GM19468 (cell line): Measurements from ENCODE around the gene DTWD1.
"Not testable (repeated sequence)": the region's sequence is repeated elsewhere in the genome, so short reads cannot be mapped to it uniquely, and the experiment has no call there.

ENCODE experiments used
- ATAC-seq: cut with Tn5 transposase; IDR thresholded peaks from one replicate; pipeline ENCODE4 v1.9.1; 2021; ENCODE audit warnings: mild to moderate bottlenecking, moderate library complexity, moderate number of reproducible peaks; ENCODE audit not compliant: unreplicated experiment; ENCODE audit errors: extremely low read depth

Gene DTWD1

DNA sequence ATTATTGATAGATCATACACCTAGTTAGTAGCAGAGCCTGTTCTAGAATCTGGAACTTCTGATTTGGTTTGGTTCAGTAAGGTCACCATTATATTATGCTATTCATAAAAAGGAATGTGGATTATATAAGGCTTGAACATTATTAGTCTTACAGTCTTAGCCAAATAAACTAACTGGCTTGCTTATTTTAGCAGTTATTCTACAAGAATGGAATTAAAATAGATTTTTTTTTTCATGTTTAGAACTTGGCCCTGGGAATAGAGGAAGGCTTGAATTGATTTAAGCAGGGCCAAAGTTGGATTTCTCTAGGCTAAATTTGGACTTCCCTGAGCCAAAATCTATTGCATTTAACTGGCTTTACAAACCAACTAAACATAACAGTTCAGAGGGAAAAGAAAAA lies 24.4 kb downstream of the DTWD1 start:
- ATAC-seq, result no peak

DNA sequence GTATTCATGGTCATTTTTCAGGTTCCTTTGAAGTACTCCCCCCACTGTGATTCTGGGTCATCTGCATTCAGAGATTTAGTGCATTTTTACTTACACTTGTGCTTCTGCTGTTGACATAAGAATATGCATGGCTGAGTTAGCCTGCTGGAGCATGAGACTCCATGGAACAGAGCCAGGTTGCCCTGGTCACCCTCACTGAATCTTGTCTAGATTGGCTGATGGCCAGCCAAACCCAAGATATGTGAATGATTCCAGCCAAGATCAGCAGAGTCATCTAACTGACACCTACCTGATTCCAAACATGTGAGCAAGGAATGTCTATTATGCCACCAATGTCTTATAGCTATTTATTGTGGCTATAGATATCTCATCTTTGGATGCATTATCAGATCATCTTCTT lies 25.1 kb downstream of the DTWD1 start:
- no peak for ATAC-seq

DNA sequence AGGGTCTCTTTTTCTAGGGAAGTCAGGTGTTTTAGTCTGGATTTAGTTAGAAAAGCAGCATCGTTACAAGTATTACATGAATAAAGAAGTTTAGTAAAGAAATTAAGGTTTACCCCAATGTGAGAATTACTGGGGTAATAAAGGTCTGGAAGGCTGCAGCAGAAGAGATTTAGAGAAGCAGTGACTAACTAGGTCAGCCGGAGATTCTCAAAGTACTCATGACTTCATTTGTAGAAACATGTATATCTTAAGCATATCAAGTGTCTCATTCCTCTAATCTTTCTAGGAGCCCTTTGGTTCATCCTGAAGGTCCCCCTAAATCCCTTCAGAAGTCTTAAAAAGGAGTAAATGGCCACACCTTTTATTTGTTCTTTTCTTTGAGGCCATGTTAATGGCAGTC lies 26.0 kb downstream of the DTWD1 start:
- no peak for ATAC-seq

DNA sequence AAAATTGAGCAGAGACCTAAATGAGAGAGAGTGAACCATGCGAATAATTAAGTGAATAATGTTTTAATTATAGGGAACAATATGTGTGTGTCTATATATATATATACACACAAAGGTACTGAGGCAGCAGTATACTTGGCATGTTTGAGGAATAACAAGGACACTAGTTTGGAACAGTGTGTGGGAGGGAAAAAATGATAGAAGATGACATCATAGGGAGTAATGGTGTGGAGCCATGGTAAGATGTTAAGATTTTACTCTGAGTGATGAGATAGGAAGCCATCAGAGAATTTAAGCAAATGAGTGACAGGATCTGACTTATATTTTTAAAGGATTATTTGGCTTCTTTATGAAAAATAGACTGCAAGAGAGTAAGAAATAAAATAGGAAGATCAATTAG lies 29.1 kb downstream of the DTWD1 start:
- no peak for ATAC-seq

DNA sequence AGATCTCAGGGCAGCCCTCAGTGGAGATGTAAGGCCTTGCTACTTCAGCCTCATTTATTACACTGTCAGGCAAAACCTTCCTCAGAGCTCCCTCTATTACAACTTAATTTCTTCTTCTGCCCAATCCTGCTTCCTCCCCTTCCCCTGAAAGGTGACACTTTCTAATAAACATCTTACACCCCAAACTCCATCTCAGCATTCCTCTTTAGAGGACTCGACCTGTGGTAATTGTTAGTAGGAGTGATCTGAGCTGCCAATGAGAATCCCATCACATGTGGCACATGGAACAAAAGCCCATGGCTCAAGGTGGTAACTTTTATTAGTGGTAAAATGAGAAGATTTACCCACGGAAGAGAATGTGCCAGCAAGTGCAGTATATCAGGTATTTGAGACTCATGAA lies 29.8 kb downstream of the DTWD1 start:
- ATAC-seq, result no peak

DNA sequence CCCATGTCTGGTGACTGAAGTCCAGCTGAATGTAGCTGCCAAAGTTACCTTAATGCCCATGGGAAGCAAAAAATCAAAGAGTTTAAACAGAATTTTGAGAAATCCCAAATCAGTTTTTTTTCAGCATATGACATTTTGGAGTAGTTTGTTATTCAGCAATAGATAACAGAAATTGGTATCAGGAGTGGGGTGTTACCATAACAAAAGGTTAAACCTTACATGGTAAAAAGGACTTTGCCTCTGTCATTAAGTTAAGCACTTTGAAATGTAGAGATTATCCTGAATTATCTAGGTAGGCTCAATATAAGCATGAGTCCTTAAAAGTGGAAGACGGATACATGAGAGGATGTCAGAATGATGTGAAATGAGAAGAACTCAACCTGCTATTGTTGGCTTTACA lies 32.1 kb downstream of the DTWD1 start:
- ATAC-seq, result no peak

DNA sequence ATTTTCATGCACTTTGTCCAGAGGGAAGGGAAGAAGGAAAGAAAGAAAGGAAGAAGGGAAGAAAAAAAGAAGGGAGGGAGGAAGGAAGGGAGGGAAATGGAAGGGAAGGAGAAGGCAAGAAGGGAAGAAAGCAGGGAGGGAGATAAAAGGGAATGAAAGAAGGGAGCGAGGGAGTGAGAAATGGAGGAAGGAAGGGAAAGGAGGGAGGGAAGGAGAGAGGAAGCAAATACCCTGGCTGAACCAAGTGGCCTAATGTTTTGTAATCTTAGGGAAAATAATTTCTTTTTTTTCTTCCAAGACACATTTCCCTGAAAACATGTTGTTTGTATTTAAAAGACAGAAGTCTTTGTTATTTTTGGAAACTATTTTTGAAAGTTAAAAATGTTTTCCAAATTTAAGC lies 35.9 kb downstream of the DTWD1 start:
- no peak for ATAC-seq

DNA sequence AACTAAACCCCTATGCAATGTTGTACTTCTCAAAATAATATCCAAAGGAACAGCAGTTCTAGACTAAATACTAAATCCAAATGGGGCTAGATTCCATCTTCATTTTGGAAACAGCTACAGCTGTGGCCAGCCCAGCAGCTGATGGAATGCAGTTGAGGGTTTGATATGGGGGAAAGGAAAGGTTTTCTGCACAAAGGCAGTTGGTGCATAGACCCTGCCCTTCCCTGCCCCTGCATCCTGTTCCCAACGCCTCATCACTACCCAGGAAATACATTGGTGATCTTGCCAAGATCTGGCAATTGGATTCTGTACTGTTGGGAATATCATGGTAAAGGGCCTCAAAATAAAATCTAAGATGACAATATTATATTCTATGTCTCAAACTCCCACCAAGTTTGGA lies 43.9 kb downstream of the DTWD1 start:
- no peak for ATAC-seq

DNA sequence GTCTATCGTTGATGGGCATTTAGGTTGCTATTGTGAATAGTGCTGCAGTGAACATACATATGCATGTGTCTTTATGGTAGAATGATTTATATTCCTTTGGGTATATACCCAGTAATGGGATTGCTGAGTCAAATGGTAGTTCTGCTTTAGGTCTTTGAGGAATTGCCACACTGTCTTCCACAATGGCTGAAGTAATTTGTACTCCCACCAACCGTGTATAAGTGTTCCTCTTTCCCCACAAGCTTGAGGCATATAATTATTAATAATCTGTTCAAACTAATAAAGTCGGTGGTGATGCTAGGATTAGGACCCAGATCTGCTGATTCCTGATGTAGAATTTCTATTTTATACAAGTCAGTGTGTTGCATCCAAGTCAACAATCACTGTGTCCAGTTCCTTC lies 45.6 kb downstream of the DTWD1 start:
- not testable (repeated sequence) for ATAC-seq

DNA sequence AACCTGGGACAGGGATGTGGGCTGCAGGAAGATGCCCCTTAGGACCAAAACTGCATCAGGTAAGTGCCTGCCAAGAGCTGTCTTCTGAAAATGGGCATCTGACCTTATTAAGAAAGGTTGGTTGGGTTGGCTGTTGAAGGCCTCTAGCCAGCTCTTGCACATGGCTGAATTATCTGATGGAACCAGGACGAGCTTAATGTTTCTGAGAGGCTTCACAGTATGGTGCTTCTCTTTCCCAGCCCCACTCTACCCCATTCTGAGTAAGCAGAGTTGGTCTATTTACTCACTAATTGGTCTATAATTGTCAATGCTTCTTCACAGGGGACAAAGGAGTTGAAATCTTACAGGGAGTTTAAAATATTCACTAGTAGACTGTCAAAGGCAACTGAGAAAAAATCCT lies 48.4 kb downstream of the DTWD1 start:
- ATAC-seq, result no peak

DNA sequence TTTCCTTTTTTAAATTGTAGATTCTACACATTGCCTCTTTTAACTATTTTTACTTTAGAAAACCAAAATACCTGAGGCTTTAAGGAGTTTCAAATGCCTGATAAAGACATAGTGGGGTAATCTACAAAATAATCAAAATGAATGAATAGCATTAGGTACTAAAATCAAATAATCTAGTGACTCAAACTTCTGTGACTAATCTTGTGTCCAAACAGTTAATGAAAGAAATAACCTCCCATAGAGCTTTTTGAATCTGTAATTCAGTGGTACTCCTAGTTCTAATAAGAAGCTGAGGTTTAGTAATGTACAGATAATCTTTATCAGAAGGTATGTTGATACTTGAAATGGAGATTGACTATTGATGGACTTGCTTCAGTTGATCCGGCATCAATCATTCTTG lies 53.0 kb downstream of the DTWD1 start:
- ATAC-seq, result no peak

DNA sequence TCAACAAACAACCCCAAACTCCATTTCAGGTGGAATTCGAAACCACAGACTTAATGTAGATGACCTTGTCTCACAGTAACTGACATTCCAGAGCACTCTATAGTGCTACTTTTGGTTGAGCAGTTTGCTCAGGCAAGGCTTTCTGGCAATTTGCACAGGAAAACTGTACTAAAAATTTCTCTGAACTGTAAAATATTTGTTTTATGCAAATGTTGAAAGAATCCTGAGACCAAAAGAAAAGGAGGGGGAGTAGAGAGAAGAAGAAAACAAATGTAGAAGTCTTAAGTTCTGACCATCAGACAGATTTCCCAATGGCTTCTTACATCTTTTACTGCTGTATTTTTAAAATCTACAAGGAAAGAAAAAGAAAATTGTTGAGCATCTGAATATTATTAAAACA lies 53.5 kb downstream of the DTWD1 start:
- ATAC-seq, result no peak

DNA sequence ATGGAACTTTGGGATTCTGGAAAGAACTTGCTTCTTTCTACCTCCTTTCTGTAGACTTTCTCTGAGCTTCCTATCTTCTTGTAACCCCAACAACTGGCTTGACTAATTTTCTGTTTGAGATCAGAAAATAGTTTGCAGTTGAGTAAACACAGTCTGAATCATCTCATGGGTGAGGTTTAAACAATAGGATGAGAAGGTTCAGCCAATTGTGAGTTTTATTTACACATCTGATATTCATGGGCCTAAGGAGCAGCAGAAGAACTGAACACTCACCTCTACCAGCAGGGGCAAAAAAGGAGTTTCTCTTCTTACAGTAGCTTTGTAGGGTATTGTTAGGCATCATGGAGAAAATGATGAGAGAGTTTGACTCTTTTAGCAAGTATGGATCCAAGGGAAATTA lies 54.2 kb downstream of the DTWD1 start:
- ATAC-seq, result no peak

DNA sequence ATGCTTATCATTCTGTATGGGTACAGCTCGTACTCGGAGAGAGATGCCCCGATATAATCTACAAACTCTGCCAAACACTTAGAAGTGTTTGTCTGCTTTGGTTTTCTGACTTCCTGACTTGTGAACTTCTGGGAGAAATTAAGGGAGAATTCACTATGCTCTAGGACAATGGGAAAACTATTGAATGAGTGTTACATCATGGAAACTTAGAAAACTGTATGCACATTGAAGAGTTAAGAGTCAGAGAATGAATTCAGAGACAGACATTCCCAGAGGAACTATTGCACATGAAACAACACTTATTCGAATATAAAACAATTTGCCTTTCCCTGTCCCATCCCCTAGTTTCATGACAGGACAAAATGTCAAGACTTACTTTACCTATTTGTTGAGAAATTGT lies 57.8 kb downstream of the DTWD1 start:
- no peak for ATAC-seq

DNA sequence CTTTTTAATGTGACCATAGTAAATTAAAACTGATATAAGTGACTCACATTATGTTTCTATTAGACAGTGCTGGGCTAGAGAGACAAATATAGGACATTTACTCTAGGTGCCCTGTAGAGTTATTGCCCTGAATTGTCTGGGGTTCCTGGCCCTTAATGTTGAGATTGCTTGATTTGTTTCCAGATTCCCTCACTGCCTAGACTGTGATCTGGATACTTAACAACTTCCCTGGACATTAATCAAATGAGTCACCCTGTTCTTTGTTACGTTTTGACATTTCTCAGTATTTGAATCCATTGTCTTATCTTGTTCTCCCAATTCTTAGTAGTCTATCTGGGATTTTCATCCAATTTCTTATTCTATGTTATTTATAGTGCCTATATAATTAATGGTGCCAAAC lies 65.8 kb downstream of the DTWD1 start:
- no peak for ATAC-seq

DNA sequence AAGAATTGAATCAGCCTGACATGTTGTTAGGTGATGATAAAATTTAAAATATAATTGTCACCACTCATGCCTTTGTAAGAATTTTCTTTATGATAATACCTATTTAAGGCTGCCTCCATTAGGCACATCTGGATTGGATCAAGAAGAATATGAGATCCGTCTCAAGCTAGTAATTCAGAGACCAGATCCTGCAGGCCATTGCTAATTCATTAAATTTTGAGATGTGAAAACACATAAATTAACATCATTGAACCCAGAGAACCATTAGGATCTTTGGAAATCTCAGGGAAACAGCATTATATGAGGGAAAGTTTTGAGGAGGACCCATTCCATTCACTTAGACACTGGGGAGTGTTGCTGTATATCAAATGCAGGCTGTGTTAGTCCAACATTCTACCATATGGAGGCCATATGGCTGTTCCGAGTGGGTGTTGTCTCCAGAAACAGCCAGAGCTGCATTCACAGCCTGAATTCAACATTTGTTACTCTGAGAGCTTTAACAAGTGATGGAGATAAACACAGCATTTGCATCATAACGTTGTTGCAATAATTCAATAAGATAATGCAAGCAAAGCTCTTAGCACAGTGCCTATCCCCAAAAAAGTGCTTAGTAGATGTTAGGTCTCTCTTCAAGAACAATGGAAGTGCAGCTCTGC lies 67.4 kb downstream of the DTWD1 start:
- no peak for ATAC-seq

DNA sequence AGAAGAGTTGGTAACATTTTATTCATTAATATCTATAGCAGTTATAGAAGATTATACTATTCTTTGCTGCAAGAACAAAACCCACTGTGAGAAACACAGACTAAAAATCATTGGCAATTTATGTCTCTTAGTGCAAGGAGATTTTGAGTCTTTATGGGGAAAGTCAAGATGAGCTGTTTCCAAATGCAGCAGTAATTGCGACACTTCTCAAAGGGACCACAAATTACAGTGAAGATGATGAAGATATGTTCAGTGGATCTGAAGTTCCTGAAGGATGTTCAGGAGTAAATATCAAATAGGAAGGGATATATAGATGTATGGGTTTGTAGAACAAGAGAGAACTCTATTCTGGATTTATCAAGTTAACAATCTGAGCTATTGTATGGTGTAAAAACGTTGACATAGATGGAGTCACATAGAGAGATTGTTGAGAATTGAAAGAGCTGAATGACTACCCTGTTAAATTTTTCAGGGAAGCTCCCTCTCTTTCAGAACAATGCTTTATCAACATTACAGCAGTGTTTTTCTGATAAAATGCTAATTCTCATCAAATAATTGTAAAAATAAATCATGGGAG lies 71.8 kb downstream of the DTWD1 start:
- no peak for ATAC-seq

DNA sequence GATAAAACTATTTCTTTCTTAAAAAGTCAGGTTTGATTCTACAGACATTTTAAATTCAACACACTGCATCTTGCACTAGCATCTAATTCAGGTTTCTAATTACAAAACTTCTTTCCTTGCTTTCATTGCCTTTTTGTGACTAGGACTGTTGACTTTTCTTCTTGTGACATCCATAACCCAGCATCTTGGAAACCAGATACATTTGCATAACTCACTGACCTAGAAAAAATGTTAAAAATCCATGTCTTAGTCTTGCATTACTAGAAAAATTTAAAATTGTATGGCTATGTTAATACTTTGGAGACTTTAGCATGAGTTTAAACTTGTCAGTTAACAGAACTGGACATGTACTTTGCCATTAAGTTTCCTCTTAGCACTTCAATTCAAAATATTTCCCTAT lies 72.7 kb downstream of the DTWD1 start:
- ATAC-seq, result no peak

DNA sequence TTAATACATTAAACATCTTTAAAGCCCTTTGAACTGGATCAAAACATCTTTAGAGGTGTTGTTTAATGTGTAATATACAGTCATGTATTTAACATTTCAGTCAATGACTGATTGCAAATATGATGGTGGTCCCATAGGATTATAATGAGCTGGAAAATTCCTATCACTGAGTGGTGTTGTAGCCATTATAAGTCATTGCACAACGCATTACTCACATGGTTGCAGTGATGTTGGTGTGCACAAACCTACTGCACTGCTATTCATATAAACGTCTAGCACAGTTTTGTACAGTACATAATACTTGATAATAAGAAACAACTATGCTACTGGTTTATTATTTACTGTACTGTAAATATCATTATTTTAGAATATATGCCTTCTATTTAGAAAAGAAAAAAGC lies 75.6 kb downstream of the DTWD1 start:
- ATAC-seq, result no peak

DNA sequence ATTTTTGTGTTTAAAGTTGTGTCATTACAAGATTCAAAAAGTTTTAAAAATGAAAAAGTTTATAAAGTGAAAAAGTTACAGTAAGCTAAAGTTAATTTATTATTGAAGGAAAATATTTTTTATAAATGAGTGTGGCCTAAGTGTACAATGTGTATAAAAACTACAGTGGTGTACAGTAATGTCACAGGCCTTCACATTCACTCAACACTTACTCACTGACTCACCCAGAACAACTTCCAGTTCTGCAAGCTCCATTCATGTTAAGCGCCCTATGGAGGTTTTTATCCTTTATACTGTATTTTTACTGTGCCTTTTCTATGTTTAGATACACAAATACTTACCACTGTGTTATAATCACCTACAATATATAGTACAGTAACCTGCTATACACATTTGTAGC lies 76.3 kb downstream of the DTWD1 start:
- no peak for ATAC-seq

DNA sequence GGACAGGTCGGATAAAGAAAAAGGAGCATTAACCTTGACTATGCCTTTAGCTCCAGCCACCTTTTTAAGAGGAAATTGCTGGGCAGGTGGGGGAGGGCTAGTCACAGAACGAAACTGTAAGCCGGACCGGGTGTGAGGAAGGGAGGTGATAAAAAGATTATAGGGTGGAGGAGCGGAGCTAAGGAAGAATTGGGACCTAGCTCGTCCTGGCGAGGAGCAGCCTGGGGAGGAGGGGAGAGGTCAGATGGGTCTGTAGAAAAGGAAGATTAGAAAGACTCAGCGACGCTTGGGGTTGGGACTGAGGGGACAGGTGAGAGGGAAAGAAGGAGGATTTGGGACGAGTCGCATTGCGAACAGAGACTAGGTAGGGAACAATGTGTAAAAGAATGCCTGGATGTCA lies 82.1 kb downstream of the DTWD1 start:
- ATAC-seq, result not testable (repeated sequence)
